ENCODE data around the gene TFF1.

TFF1 gene

GRCh38 chr21:42341776-42342542, 24.4 kb downstream of the TFF1 start:
- DNase-seq = no peak

GRCh38 chr21:42340187-42341050, 25.9 kb downstream of the TFF1 start:
- no peak for DNase-seq

GRCh38 chr21:42338729-42339715, 27.3 kb downstream of the TFF1 start:
- DNase-seq = no peak

- peak; percentile 74 for DNase-seq
These were observed 28.3 kb downstream of the TFF1 start for GRCh38 chr21:42337830-42338728.

GRCh38 chr21:42337276-42337675, 29.1 kb downstream of the TFF1 start:
- no peak for DNase-seq

- DNase-seq = no peak
These were observed 30.3 kb downstream of the TFF1 start for GRCh38 chr21:42336054-42336453.

- DNase-seq = no peak
These were observed 33.6 kb downstream of the TFF1 start for GRCh38 chr21:42332557-42333317.

GRCh38 chr21:42331660-42332059, 34.7 kb downstream of the TFF1 start:
- DNase-seq = no peak

GRCh38 chr21:42330380-42331371, 35.7 kb downstream of the TFF1 start:
- no peak for DNase-seq

- no peak for DNase-seq
These were observed 41.4 kb downstream of the TFF1 start for GRCh38 chr21:42324896-42325295.

- no peak for DNase-seq
These were observed 44.5 kb downstream of the TFF1 start for GRCh38 chr21:42321845-42322244.

GRCh38 chr21:42321231-42321630, 45.1 kb downstream of the TFF1 start:
- no peak for DNase-seq

- no peak for DNase-seq
These were observed 45.5 kb downstream of the TFF1 start for GRCh38 chr21:42320791-42321190.

GRCh38 chr21:42319851-42320572, 46.3 kb downstream of the TFF1 start:
- no peak for DNase-seq

GRCh38 chr21:42319376-42319775, 47.0 kb downstream of the TFF1 start:
- DNase-seq = no peak

- no peak for DNase-seq
These were observed 48.2 kb downstream of the TFF1 start for GRCh38 chr21:42317826-42318746.

GRCh38 chr21:42317341-42317741, 49.0 kb downstream of the TFF1 start:
- DNase-seq = no peak

- DNase-seq = no peak
These were observed 49.4 kb downstream of the TFF1 start for GRCh38 chr21:42316891-42317290.

Data from hematopoietic multipotent progenitor cell treated with erythropoietin and hydrocortisone succinate and interleukin-3 and kit ligand, for 8 days (in vitro differentiated cells).